A549 (cell line): ENCODE data around the gene MPC1. TPM values are rescaled to one million over a fixed set of nuclear protein-coding genes. Genes with fewer than 3 reads are reported as not detected.

ENCODE experiments used
- ATAC-seq, 2 experiments: fragments of 200-7000 bp in 1 of 2; fragments of >200 bp in 1 of 2; cut with Nextera tagmentation in 1 of 2; cut with Tn5 transposase in 1 of 2; 3 replicates each; pipeline versions ENCODE4 v1.8.0 to v1.9.1; 2018 to 2020; ENCODE audit warnings: mild to moderate bottlenecking in 1 of 2, moderate library complexity in 1 of 2
- CTCF ChIA-PET: fragments of 300-600 bp; sonication (Branson Sonifier 250); formaldehyde crosslinking; extraction: SDS; loops from one replicate; lab custom pipeline; 2021; ENCODE audit warnings: antibody characterized with exemption, inconsistent platforms; lab: Yijun Ruan, JAX
- POLR2A ChIA-PET: fragments of 350-600 bp; formaldehyde crosslinking; extraction: SDS; loops from one replicate; lab custom pipeline; 2021; ENCODE audit warnings: antibody characterized with exemption, inconsistent platforms; lab: Yijun Ruan, JAX
- DNase-seq, 2 experiments: peaks; one replicate each; pipeline versions ENCODE4 v3.0.0 to v3.0.0-alpha.2; 2011 to 2016; ENCODE audit warnings: low read depth in 1 of 2, low spot score in 1 of 2
- FAIRE-seq: peaks from 2 replicates; lab custom pipeline; 2011; peaks lifted over from hg19 to GRCh38; lab: Jason Lieb, UNC
- H3K27ac ChIP-seq, 2 experiments: fragments of >200 bp; sonication (Bioruptor Twin); formaldehyde crosslinking; 3 replicates each; pipeline ENCODE4 v1.5.1; 2016 to 2017
- H3K4me1 ChIP-seq: fragments of >200 bp; sonication (Bioruptor Twin); formaldehyde crosslinking; 3 replicates; pipeline ENCODE4 v1.6.1; 2016
- H3K4me2 ChIP-seq: fragments of >200 bp; sonication (Bioruptor Twin); formaldehyde crosslinking; 3 replicates; pipeline ENCODE4 v1.6.1; 2016
- H3K4me3 ChIP-seq: fragments of >200 bp; sonication (Bioruptor Twin); formaldehyde crosslinking; 3 replicates; pipeline ENCODE4 v1.5.1; 2016
- H3K9me3 ChIP-seq: fragments of >200 bp; sonication (Bioruptor Twin); formaldehyde crosslinking; 3 replicates; pipeline ENCODE4 v1.6.1; 2016
- CBX2 ChIP-seq: fragments of 200-600 bp; sonication (generic); IDR thresholded peaks from 2 replicates; pipeline ENCODE4 v1.6.1; 2016; ENCODE audit warnings: low read depth, mild to moderate bottlenecking, borderline replicate concordance
- CBX8 ChIP-seq: fragments of 200-600 bp; sonication (generic); IDR thresholded peaks from 2 replicates; pipeline ENCODE4 v1.6.1; 2016
- CEBPB ChIP-seq, 2 experiments: fragments of >200 bp in 1 of 2; sonication (Bioruptor Twin) in 1 of 2; formaldehyde crosslinking in 1 of 2; IDR thresholded peaks; 2 replicates each; pipeline ENCODE4 v1.6.1; 2012 to 2016
- EP300 ChIP-seq, 2 experiments: fragments of >200 bp; sonication (Bioruptor Twin); formaldehyde crosslinking; IDR thresholded peaks; 2 replicates in 1 of 2; 3 replicates in 1 of 2; pipeline ENCODE4 v1.6.1; 2016 to 2017
- HDAC2 ChIP-seq: fragments of 200-600 bp; sonication (generic); IDR thresholded peaks from 2 replicates; pipeline ENCODE4 v1.6.1; 2016
- JUNB ChIP-seq: fragments of >200 bp; sonication (Bioruptor Twin); formaldehyde crosslinking; IDR thresholded peaks from 2 replicates; pipeline ENCODE4 v1.6.1; 2016
- MAX ChIP-seq: IDR thresholded peaks from 2 replicates; pipeline ENCODE4 v1.6.1; 2012
- NPAS2 ChIP-seq: fragments of 250-450 bp; sonication (Bioruptor Pico); IDR thresholded peaks from 2 replicates; pipeline ENCODE4 v1.8.0; 2022; ENCODE audit warnings: mild to moderate bottlenecking, moderate library complexity, borderline replicate concordance
- NR3C1 ChIP-seq: fragments of >200 bp; sonication (Bioruptor Twin); formaldehyde crosslinking; IDR thresholded peaks from 3 replicates; pipeline ENCODE4 v1.6.1; 2017
- PHF8 ChIP-seq: fragments of 200-600 bp; sonication (generic); IDR thresholded peaks from 2 replicates; pipeline ENCODE4 v1.6.1; 2016; ENCODE audit warnings: low read depth, mild to moderate bottlenecking, antibody characterized with exemption, moderate library complexity, borderline replicate concordance
- POLR2A ChIP-seq: IDR thresholded peaks from 2 replicates; pipeline ENCODE4 v1.6.1; 2012; ENCODE audit warnings: mild to moderate bottlenecking, low read length
- POLR2AphosphoS2 ChIP-seq: conservative IDR thresholded peaks from 2 replicates; pipeline ENCODE4 v1.6.1; 2012; ENCODE audit warnings: low read length, improper control_type of control experiment, inconsistent platforms
- RCOR1 ChIP-seq: fragments of 150-350 bp; IDR thresholded peaks from 2 replicates; pipeline ENCODE4 v1.6.1; 2014; ENCODE audit warnings: antibody characterized with exemption, low read length, low read depth
- REST ChIP-seq: fragments of 200-600 bp; sonication (generic); IDR thresholded peaks from 2 replicates; pipeline ENCODE4 v1.6.1; 2016; ENCODE audit warnings: antibody characterized with exemption, mild to moderate bottlenecking, moderate library complexity
- SREBF2 ChIP-seq: fragments of 450-650 bp; IDR thresholded peaks from 2 replicates; pipeline ENCODE4 v1.6.1; 2014; ENCODE audit warnings: mild to moderate bottlenecking, moderate library complexity
- TFCP2L1 ChIP-seq: fragments of 250-450 bp; sonication (Bioruptor Pico); IDR thresholded peaks from 2 replicates; pipeline ENCODE4 v1.5.0; 2021; ENCODE audit warnings: mild to moderate bottlenecking
- TP53 ChIP-seq: fragments of 250-450 bp; sonication (Bioruptor Pico); IDR thresholded peaks from 2 replicates; pipeline ENCODE4 v1.5.0; 2021; ENCODE audit warnings: mild to moderate bottlenecking, moderate library complexity
- ZFP36 ChIP-seq: fragments of 450-650 bp; IDR thresholded peaks from 2 replicates; pipeline ENCODE4 v1.6.1; 2014; ENCODE audit warnings: borderline replicate concordance; ENCODE audit not compliant: partially characterized antibody
- ZSCAN20 ChIP-seq: fragments of 250-450 bp; sonication (Bioruptor Pico); IDR thresholded peaks from 2 replicates; pipeline ENCODE4 v1.8.0; 2022; ENCODE audit warnings: mild to moderate bottlenecking, moderate library complexity
- WGBS: methylation state at CpG from one replicate; pipeline ENCODE4 v1.1.6; 2017; ENCODE audit errors: missing lambda C conversion rate; 5-methylcytosine and 5-hydroxymethylcytosine counted together
- polyA plus RNA-seq, 4 experiments: library from polyadenylated mRNA; depleted of rRNA in 3 of 4; stranded (reverse); fragments of >200 nt; fragmentation: RNase III in 1 of 4; extraction: RNeasy Plus Mini Kit Qiagen cat#74134 plus additional on column Dnase treatment in 1 of 4; gene quantifications; 2 replicates in 3 of 4; 3 replicates in 1 of 4; pipeline ENCODE4 v1.2.3, GENCODE V29; 2011 to 2017

MPC1 gene
- polyA plus RNA-seq, 2 of the 4 experiments (the other 2 are of a cell fraction): 4.4 to 7.7 TPM

DNA sequence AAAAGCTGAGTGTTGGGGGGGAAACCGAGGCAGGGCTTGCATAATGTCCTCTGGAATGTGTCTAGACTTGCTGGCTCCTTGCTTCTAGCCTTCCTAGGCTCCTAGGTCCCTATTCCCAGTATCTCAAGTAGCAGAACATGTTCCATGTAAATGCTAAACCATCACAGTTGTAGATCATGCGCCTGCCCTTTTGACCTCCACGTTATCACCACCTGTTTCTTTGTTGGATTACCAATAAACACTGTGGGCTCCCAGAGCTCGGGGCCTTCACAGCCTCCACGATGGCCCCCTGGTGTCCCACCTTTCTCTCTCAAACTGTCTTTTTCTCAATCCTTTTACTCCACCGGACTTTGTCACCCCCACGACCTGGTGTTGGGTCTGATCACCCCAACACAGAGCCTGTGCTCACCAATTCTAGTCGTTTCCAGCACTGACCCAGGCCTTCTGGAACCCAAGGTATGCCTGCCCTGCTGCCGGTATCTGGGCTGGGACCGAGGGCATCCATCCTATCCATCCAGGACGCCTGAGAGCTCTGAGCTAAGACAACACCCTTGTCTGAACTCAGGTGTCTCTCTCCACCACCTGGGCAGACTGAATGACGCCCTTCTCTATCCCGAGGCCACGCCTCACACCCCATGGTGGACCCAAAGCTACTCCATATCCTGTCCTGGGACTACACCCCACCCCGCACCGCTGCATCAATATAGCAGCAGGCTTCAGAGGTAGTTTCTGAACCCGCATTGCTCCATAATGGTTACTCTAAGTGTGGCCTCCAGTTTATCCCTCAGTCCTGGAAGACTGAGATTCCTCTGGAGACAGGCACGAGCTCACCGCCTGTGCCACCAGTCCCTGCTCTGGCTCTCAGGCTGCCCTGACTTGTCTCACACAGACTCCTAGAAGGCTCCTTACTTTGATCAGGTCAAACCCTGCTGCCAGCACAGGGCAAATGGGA lies 65.2 kb downstream of the MPC1 start:
- ChIA-PET POLR2A (interaction anchor here (0.6 kb wide), 1 partner anchor 24 kb away, joined by 3 read pairs; no protein-coding TSS in a partner anchor), CTCF (interaction anchor here (1.1 kb wide), 1 partner anchor 9 kb away, joined by 5 read pairs; the partner anchor contains the start of gene PRR18)
- H3K4me3 ChIP-seq: no peak overlapping the region
- no peak overlapping the region for H3K4me2 ChIP-seq
- ATAC-seq (peak; percentile 19 to 50; a peak in 3 of 6 replicates), DNase-seq (no peak), FAIRE-seq (no peak)
- no peaks in the 10 kb centered on the region; the same call in 2 of the 3 replicates for H3K4me1 ChIP-seq
- TF ChIP-seq ZSCAN20 (CRISPR knock-in tag) (no peak), SREBF2 (no peak), CBX8 (no peak), RCOR1 (no peak), PHF8 (no peak), NR3C1 (no peak), HDAC2 (no peak)
- no peaks in the 10 kb centered on the region for H3K9me3 ChIP-seq
- no peak overlapping the region for H3K27ac ChIP-seq
- WGBS: 89% methylated on average over 16 of the region's 19 CpGs

DNA sequence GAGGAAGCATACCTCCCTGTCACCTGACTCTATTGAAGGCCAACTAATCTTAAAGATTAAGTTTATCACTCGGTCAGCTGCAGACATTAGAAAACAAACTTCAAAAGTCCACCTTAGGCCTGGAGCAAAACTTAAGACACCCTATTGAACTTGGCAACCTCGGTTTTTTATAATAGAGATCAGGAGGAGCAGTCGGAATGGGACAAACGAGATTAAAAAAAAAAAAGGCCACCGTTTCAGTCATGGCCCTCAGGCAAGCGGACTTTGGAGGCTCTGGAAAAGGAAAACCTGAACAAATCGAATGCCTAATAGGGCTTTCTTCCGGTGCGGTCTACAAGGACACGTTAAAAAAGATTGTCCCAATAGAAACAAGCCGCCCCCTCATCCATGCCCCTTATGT lies 67.3 kb downstream of the MPC1 start:
- no peak for TF ChIP-seq MAX
- TF ChIP-seq POLR2AphosphoS2: no peak
- TF ChIP-seq CEBPB (IDR thresholded peaks at IDR 0.05): no peak
- no peak for TF ChIP-seq CBX2
- TF ChIP-seq JUNB: no peak
- no peak for TF ChIP-seq POLR2A
- no peak for TF ChIP-seq ZFP36
- TF ChIP-seq TFCP2L1 (CRISPR knock-in tag): no peak
- TF ChIP-seq EP300 (IDR thresholded peaks at IDR 0.05): no peak
- TF ChIP-seq REST: no peak
- no peak for TF ChIP-seq TP53 (CRISPR knock-in tag)
- no peak for TF ChIP-seq NPAS2 (CRISPR knock-in tag)
- Histone ChIP-seq H3K4me1 (no peaks in the 10 kb centered on the region; the same call in 2 of the 3 replicates), H3K4me3 (no peak overlapping the region), H3K9me3 (no peaks in the 10 kb centered on the region), H3K4me2 (no peak overlapping the region), H3K27ac (no peak overlapping the region)
- DNase-seq: no peak
- 79% methylated on average over 11 of the region's 11 CpGs for WGBS
- POLR2A ChIA-PET: no interaction called here
- CTCF ChIA-PET: no interaction called here
- no peak for ATAC-seq
- FAIRE-seq: no peak

Other genes with a start within 250 kb of the MPC1 start
- not detected in 2 replicates for gene TBXT, start 215.1 kb downstream of the MPC1 start, polyA plus RNA-seq (2011; rRNA removed)
- not detected in 3 replicates for gene TBXT, start 215.1 kb downstream of the MPC1 start, polyA plus RNA-seq (2017; fragmentation: RNase III; extraction: RNeasy Plus Mini Kit Qiagen cat#74134 plus additional on column Dnase treatment)
- gene PRR18, start 74.5 kb downstream of the MPC1 start, polyA plus RNA-seq (2011; rRNA removed): 0.07 and 0.13 TPM in 2 replicates
- 0.04 to 0.08 TPM (median 0.08 TPM) in 3 replicates for gene PRR18, start 74.5 kb downstream of the MPC1 start, polyA plus RNA-seq (2017; fragmentation: RNase III; extraction: RNeasy Plus Mini Kit Qiagen cat#74134 plus additional on column Dnase treatment)
- gene SFT2D1, start 40.4 kb downstream of the MPC1 start, polyA plus RNA-seq (2011; rRNA removed): 61.6 and 74.4 TPM in 2 replicates
- 39.8 to 48.1 TPM (median 47.3 TPM) in 3 replicates for gene SFT2D1, start 40.4 kb downstream of the MPC1 start, polyA plus RNA-seq (2017; fragmentation: RNase III; extraction: RNeasy Plus Mini Kit Qiagen cat#74134 plus additional on column Dnase treatment)
- gene RAMACL, start 203.7 kb upstream of the MPC1 start, polyA plus RNA-seq (2011; rRNA removed): 0.67 and 0.78 TPM in 2 replicates
- gene RAMACL, start 203.7 kb upstream of the MPC1 start, polyA plus RNA-seq (2017; fragmentation: RNase III; extraction: RNeasy Plus Mini Kit Qiagen cat#74134 plus additional on column Dnase treatment): 0.08 to 0.12 TPM (median 0.08 TPM) in 3 replicates
- 0.19 and 0.42 TPM in 2 replicates for gene RPS6KA2, start 244.3 kb upstream of the MPC1 start, polyA plus RNA-seq (2011; rRNA removed)
- gene RPS6KA2, start 244.3 kb upstream of the MPC1 start, polyA plus RNA-seq (2017; fragmentation: RNase III; extraction: RNeasy Plus Mini Kit Qiagen cat#74134 plus additional on column Dnase treatment): 0.03 to 0.05 TPM in 2 of 3 replicates, not detected in the other